Type B pancreatic cell (in vitro differentiated cells): ENCODE results near the gene SCARB1. TPM values are rescaled to one million over a fixed set of nuclear protein-coding genes. Genes with fewer than 3 reads are reported as not detected.

Source experiments
- DNase-seq: peaks from one replicate; pipeline ENCODE4 v3.0.0; 2021; ENCODE audit warnings: mixed read lengths; ENCODE audit not compliant: unreplicated experiment; ENCODE audit errors: extremely low spot score
- H3K27ac Mint-ChIP-seq: 2 replicates; pipeline ENCODE4 v1.8.0; 2021; ENCODE audit warnings: mild to moderate bottlenecking, mixed read lengths
- H3K27me3 Mint-ChIP-seq: 2 replicates; pipeline ENCODE4 v1.8.0; 2021; ENCODE audit warnings: mixed read lengths
- H3K36me3 Mint-ChIP-seq: 2 replicates; pipeline ENCODE4 v1.8.0; 2021; ENCODE audit warnings: mixed read lengths
- H3K4me1 Mint-ChIP-seq: one replicate; pipeline ENCODE4 v1.8.0; 2021; ENCODE audit warnings: mixed read lengths; ENCODE audit not compliant: unreplicated experiment
- H3K4me3 Mint-ChIP-seq: 2 replicates; pipeline ENCODE4 v1.8.0; 2021; ENCODE audit warnings: mild to moderate bottlenecking, mixed read lengths
- H3K9me3 Mint-ChIP-seq: 2 replicates; pipeline ENCODE4 v1.8.0; 2021; ENCODE audit warnings: mixed read lengths
- total RNA-seq: library from RNA; stranded (reverse); gene quantifications from 2 replicates; pipeline ENCODE4 v1.2.1, GENCODE V29; 2021; ENCODE audit warnings: low replicate concordance
- TF ChIP-seq, protein P1 (sequence below): fragments of 200-600 bp; sonication (generic); conservative IDR thresholded peaks from 2 replicates; pipeline ENCODE4 v1.5.0; 2021; ENCODE audit warnings: antibody characterized with exemption, mild to moderate bottlenecking

SCARB1 gene
- total RNA-seq, 1 donor from 2014 or later: 23.4 TPM

DNA sequence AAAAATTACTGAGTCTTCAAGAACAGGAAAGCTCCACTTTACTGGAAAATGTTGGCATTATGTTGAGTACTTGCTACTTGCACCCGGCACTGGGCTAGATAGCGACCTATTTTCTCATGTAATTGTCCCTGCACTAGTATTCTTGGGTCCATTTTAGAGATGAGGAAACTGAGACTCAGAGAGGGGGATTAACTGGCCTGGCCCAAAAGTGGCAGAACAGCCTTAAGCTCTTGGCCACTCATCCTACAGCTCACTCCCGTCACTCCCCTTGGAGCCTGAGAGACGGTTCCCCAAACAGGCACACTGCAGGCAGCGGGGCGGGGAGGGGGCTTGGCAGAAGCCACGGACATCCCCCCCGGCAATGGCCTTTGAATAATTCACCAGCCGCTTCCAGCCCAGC, 113.9 kb downstream of the SCARB1 start:
- H3K27me3 Mint-ChIP-seq: no peaks in the 10 kb centered on the region
- TF ChIP-seq, protein P1, sequence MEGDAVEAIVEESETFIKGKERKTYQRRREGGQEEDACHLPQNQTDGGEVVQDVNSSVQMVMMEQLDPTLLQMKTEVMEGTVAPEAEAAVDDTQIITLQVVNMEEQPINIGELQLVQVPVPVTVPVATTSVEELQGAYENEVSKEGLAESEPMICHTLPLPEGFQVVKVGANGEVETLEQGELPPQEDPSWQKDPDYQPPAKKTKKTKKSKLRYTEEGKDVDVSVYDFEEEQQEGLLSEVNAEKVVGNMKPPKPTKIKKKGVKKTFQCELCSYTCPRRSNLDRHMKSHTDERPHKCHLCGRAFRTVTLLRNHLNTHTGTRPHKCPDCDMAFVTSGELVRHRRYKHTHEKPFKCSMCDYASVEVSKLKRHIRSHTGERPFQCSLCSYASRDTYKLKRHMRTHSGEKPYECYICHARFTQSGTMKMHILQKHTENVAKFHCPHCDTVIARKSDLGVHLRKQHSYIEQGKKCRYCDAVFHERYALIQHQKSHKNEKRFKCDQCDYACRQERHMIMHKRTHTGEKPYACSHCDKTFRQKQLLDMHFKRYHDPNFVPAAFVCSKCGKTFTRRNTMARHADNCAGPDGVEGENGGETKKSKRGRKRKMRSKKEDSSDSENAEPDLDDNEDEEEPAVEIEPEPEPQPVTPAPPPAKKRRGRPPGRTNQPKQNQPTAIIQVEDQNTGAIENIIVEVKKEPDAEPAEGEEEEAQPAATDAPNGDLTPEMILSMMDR: no peak
- H3K9me3 Mint-ChIP-seq: peaks cover 8% of the 10 kb centered on the region
- peaks cover 73% of the 10 kb centered on the region for H3K4me1 Mint-ChIP-seq
- no peaks in the 10 kb centered on the region for H3K36me3 Mint-ChIP-seq
- H3K4me3 Mint-ChIP-seq: no peak overlapping the region
- H3K27ac Mint-ChIP-seq: no peak overlapping the region
- no peak for DNase-seq

DNA sequence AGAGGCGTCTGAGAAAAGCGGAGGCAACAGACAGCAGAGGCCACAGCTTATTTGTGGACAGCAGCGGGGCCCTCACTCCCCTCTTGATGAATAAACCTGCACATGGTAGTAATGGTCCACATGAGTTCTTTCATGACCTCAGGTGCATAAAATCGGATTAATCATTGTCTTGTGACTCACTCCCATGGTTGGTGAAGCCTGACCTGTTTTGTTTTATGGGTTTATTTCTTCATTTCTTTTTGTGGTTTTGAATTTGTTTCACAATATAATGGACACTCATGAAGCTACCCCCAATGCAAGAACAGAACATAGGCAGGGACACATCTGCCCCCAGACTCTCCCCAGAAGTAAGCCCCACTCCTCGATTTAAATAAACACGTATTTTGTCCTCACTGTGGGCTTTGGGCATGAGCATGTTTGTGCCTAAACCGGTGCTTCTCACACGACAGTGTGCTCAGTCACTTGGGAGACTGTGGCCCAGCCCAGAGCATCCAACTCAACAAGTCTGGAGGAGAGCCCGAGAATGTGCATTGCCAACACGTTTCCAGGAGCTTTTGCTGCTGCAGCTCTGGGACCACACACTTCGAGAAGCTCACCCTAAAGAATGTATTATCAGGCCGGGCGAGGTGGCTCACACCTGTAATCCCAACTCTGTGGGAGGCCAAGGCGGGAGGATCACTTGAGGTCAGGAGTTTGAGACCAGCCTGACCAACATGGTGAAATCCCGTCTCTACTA, 116.1 kb downstream of the SCARB1 start:
- H3K27me3 Mint-ChIP-seq: no peaks in the 10 kb centered on the region
- DNase-seq: no peak
- no peaks in the 10 kb centered on the region for H3K36me3 Mint-ChIP-seq
- no peak overlapping the region for H3K27ac Mint-ChIP-seq
- no peak overlapping the region for H3K4me3 Mint-ChIP-seq
- peaks cover 74% of the 10 kb centered on the region for H3K4me1 Mint-ChIP-seq
- peaks cover 1% of the 10 kb centered on the region for H3K9me3 Mint-ChIP-seq
- TF ChIP-seq, protein P1: no peak

GRCh38 chr12:124746649-124747425, 116.8 kb downstream of the SCARB1 start:
- Mint-ChIP-seq H3K27ac (peak overlapping the region; percentile 85), H3K4me1 (peaks cover 75% of the 10 kb centered on the region), H3K9me3 (no peaks in the 10 kb centered on the region), H3K27me3 (no peaks in the 10 kb centered on the region), H3K36me3 (no peaks in the 10 kb centered on the region), H3K4me3 (peak overlapping the region; percentile 79)
- TF ChIP-seq, protein P1: no peak
- DNase-seq: no peak

GRCh38 chr12:124745891-124746570, 117.6 kb downstream of the SCARB1 start:
- DNase-seq: peak; percentile 90
- no peaks in the 10 kb centered on the region for H3K36me3 Mint-ChIP-seq
- H3K27me3 Mint-ChIP-seq: no peaks in the 10 kb centered on the region
- TF ChIP-seq, protein P1: no peak
- H3K4me1 Mint-ChIP-seq: peaks cover 72% of the 10 kb centered on the region
- H3K4me3 Mint-ChIP-seq: peak overlapping the region; percentile 79
- H3K27ac Mint-ChIP-seq: peak overlapping the region; percentile 85
- no peaks in the 10 kb centered on the region for H3K9me3 Mint-ChIP-seq

GRCh38 chr12:124745465-124745890, 118.2 kb downstream of the SCARB1 start:
- TF ChIP-seq, protein P1: no peak
- Mint-ChIP-seq H3K4me3 (peak overlapping the region; percentile 79), H3K36me3 (no peaks in the 10 kb centered on the region), H3K4me1 (peaks cover 67% of the 10 kb centered on the region), H3K27me3 (no peaks in the 10 kb centered on the region), H3K27ac (peak overlapping the region; percentile 85), H3K9me3 (no peaks in the 10 kb centered on the region)
- DNase-seq: no peak
